HFF-Myc (cell line): Measurements from ENCODE around the gene DYSF.

Experiments used
- DNase-seq: peaks from one replicate; pipeline ENCODE4 v3.0.0-alpha.2; 2011; ENCODE audit warnings: low read depth; ENCODE audit errors: extremely low read depth
- H3K4me3 ChIP-seq: replicated peaks from 2 replicates; pipeline ENCODE4 v1.5.1; 2011; ENCODE audit warnings: low read depth, mild to moderate bottlenecking, control low read depth, low read length
- CTCF ChIP-seq: IDR thresholded peaks from 2 replicates; pipeline ENCODE4 v1.5.1; 2012; ENCODE audit warnings: mild to moderate bottlenecking, low read depth, low read length, control low read depth; ENCODE audit errors: missing control alignments

The DYSF gene

GRCh38 chr2:71531522-71532047, 78.2 kb downstream of the DYSF start:
- H3K4me3 ChIP-seq: no peak overlapping the region
- no peak for DNase-seq
- no peak for TF ChIP-seq CTCF

GRCh38 chr2:71532327-71532726, 79.0 kb downstream of the DYSF start:
- TF ChIP-seq CTCF: no peak
- no peak for DNase-seq
- no peak overlapping the region for H3K4me3 ChIP-seq

DNA sequence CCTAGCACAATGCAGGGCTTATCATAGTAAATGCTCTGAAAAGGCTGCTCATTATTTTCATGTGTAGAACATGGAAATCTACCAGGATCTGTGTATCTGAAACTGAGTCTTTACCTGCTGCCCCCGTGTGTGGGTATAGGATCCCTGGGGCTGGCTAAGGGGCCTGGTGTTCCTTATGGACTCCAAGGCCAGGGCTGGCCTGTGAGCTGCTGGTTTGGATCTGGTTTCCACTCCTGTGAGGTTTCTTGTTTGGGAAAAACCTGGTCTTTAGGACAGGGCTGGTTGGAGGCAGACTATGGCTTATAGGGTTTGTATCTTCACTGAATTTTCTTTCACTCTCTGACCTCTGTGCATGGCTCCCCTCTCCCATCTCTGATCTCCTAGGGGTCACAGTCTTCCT, 80.8 kb downstream of the DYSF start:
- H3K4me3 ChIP-seq: no peak overlapping the region
- DNase-seq: no peak
- no peak for TF ChIP-seq CTCF

- DNase-seq: no peak
- H3K4me3 ChIP-seq: no peak overlapping the region
- no peak for TF ChIP-seq CTCF
Measured at GRCh38 chr2:71534826-71535225, 81.5 kb downstream of the DYSF start.

- no peak for DNase-seq
- H3K4me3 ChIP-seq: no peak overlapping the region
- TF ChIP-seq CTCF: no peak
Measured at GRCh38 chr2:71535526-71535925, 82.2 kb downstream of the DYSF start.

- no peak overlapping the region for H3K4me3 ChIP-seq
- no peak for DNase-seq
- no peak for TF ChIP-seq CTCF
Measured at GRCh38 chr2:71536226-71536671, 82.9 kb downstream of the DYSF start.

DNA sequence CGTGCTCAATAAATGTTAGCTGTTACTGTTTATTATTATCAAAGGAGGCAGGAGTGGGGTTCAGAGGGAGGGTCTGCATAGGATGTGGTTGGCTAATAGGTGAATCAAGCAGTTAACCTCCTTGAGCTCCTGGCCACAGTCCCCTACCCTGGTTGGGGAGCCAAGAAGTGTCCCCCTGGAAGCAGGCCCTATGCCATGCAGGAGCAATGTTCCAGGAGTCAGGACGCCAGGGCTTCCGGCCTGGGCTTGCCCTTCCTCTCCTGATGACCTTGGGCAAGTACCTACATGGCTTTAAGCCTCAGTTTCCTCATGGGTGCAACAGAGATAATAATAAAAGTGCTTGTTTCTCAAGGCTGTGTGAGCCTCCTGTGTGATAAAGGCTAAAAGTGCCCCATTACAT, 84.9 kb downstream of the DYSF start:
- no peak for TF ChIP-seq CTCF
- DNase-seq: no peak
- H3K4me3 ChIP-seq: no peak overlapping the region
